Activated CD4-positive, alpha-beta T cell treated with anti-CD3 and anti-CD28 coated beads, Interleukin-2, amount 50 U/mL, for 4 hours (primary cell): ENCODE measurements around the gene KCNN3.
"Not testable (repeated sequence)": the region's sequence is repeated elsewhere in the genome, so short reads cannot be mapped to it uniquely, and the experiment has no call there.

Experiments used
- DNase-seq, 2 experiments: peaks; one replicate each; pipeline ENCODE4 v3.0.0-alpha.2; 2020

KCNN3 gene

GRCh38 chr1:154870115-154870571, at the start of gene KCNN3:
Gene KCNN3, minus strand, starts transcription at chr1:154870281. Its CDS starts 317 bp downstream, at chr1:154869964.
- peak; percentile 65 to 66 for DNase-seq

- DNase-seq = no peak
Measured at GRCh38 chr1:154913273-154913672, 43.2 kb upstream of the KCNN3 start.

DNA sequence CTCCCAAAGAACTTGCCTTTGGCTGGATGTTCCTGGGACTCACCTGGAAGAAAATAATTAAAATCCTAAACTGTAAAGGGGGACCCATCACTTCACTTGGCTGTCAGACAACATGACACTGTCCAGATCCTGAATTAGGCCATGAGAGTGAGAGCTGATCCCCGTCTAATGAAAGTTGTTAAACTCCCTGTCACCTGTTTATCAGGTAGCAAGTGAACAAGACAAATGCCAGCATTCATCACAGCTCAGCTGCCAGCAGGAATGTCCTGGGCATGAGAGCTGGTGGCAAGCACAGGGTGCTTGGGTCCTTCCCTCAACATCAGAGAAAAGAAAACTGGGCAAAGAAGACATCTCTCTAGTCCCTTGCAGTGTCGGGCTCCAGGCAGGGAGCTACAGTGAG, 42.7 kb upstream of the KCNN3 start:
- DNase-seq = no peak

GRCh38 chr1:154911691-154912550, 41.8 kb upstream of the KCNN3 start:
- no peak for DNase-seq

DNA sequence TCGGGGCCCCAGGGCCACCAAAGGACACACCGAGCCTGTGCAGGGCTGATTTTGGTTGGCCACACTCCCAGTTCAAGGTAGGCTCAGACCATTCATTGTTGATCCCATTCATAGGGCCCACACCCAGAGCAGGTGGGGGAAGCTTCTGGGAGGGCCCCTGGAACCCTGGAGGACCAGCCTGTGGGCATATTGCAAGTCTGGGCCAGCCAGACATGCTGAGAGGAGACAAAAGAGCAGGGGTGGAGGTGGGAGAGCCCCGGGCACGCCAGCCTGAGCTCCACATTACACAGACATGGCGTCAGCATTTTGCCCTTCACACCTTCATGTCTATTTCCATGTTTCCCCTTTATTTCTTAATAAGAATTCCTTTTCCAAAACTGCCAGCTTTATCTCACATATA, 40.8 kb upstream of the KCNN3 start:
- DNase-seq = no peak

DNA sequence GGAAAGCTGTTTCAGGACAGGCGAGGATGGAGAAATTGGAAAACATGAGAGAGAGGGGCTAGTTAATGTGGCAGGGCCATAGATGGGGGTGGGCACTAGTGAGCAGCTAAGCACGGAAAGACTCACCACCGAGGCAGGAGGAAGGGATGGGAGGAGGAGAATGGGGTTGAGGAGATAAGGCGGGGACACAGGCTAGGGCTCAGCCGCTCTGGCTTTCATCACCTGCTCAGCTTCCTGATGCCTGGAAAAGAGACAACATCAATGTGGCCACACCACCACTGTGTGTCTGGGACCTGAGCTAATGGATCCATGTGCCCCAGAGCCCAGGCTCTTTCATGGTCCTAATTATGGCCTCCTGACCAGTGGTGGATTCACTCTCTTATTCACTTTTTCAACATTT, 38.9 kb upstream of the KCNN3 start:
- no peak for DNase-seq

DNA sequence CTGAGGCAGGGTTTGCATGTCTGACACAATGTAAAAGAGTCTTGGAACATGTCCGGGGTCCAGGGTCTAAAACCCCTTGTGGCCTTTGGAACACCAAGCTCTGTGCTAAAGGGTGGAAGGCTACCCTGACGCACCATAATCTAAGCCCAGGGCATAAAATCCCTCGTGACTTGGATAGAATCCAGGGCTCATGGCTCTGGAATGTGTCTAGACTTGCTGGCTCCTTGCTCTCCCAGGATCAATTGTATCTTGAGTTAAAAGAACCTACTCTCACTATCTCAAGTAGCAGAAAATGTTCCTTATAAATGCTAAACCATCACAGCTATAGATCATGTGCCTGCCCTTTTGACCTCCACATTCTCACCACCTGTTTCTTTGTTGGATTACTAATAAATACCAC, 38.0 kb upstream of the KCNN3 start:
- DNase-seq = not testable (repeated sequence)

DNA sequence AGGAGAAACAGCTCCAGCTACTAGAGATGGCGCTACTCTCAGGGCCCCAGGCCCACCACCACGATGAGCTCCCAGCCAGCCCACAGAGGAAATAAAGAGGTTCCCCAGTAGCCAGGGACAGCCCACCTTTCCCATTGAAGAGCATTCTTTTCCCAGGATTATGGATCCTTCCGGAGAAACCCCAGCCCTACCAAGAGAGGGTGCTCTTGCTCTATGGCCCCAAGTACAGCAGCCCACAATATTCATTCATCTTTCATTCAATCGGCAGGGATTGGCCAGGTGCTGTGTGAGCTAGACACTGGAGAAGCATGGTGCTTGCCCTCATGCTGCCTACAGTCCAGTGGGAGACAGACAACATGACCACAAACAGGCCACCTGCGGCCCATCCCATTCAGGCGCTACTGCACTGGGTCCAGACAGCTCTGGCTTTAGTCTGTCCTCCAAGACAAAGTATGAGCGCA, 36.6 kb upstream of the KCNN3 start:
- DNase-seq = no peak

DNA sequence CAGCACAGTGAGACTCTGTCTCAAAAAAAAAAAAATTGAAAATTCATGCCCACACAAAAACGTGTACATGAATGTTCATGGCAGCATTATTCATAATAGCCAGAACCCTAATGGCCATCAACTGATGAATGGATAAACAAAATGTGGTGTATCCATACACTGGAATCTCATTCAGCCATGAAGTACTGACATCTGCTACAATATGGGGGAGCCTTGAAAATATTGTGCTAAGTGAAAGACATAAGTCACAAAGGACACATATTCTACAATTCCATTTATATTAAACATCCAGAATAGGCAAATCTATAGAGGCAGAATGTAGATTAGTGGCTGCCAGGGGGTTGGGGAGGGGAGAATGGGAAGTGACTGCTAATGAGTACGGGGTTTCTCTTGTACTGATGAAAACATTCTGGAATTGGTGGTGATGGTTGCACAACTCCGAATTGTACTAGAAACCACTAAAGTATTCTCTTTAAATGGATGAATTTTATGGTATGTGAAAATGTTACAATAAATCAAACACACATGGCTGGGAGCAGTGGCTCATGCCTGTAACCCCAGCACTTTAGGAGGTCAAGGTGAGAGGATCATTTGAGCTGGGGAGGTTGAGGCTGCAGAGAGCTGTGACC, 33.0 kb upstream of the KCNN3 start:
- DNase-seq = no peak

DNA sequence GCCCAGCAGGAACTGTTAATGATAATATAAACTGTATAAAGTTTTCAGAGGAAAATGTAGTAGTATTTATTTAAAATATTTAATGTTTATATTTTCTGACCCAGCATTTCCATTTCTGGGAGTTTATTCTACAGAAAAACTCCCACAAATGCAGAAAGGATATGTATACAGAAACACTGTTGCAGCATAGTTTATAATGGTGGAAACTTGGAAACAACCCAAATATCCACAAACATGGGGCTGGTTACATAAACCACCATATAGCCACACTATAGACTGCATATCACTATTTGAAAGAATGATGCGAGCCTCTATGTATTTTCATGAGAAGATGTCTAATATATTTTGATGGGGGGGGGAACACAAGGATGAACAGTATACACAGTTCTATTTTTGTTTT, 31.5 kb upstream of the KCNN3 start:
- no peak for DNase-seq

DNA sequence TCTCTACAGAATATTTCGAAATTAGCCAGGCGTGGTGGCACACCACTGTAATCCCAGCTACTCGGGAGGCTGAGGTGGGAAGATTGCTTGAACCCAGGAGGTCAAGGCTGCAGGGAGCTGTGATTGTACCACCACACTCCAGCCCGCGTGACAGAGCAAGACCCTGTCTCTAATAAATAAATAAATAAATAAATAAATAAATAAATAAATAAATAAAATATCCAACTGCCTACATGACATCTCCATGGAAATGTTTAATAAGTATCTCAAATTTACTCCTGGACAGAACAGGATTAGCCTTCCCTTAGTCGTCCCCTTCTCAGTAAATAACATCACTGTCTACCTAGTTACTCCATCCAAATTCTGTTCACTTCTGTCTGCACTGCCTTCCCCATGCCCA, 29.0 kb upstream of the KCNN3 start:
- no peak for DNase-seq

- DNase-seq = no peak
Measured at GRCh38 chr1:154896771-154897286, 26.7 kb upstream of the KCNN3 start.

- no peak for DNase-seq
Measured at GRCh38 chr1:154895798-154896197, 25.7 kb upstream of the KCNN3 start.

DNA sequence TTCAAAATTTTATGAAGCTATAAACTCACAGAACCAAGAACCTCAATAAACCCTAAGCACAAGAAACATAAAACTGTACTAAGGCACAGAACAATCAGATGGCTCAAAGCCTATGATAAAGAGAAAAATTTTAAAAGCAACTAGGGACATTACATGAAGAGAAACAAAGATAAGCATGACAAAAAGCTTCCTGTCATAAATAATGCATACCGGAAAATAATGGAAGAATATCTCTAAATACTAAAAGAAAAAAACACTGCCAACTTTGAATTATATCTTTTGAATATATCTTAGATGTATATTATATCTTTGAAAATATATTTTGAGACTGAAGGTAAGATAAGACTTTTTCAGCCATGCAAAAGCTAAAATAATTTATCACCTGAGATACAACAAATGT, 21.4 kb upstream of the KCNN3 start:
- DNase-seq = no peak

GRCh38 chr1:154888757-154889156, 18.7 kb upstream of the KCNN3 start:
- no peak for DNase-seq

DNA sequence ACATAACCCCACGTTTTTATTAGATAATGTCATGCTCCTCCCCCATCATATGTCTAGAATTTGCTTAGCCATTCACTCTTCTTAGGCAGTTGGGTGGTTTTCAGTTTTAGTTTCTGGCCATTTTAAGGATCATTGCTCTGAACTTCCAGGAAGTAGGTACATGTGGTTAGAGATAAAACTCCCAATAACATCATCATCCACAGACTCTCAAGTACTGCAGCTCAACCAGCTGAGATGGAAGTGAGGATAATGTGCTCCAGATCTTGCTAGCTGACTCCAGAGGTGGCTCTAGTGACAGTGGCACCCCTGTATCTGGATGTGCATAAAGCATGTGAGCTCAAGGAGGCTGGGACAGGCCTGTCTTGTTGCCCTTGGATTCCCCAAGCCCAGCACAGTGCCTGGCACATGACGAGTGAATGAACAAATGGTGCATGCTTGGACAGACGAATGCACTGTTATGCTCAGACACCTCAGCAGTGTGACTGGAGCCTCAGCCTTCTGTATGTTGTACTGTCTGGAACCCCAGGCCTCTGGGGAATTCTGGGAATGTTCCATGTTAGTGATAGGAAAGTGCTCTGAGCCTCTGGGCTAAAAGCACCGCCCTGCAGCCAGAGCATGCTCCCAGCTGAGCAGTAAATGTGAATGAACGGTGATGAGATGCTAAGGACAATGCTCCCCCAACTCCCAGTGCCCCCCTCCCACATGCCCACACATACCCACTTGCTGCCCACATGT, 16.4 kb upstream of the KCNN3 start:
- no peak for DNase-seq

DNA sequence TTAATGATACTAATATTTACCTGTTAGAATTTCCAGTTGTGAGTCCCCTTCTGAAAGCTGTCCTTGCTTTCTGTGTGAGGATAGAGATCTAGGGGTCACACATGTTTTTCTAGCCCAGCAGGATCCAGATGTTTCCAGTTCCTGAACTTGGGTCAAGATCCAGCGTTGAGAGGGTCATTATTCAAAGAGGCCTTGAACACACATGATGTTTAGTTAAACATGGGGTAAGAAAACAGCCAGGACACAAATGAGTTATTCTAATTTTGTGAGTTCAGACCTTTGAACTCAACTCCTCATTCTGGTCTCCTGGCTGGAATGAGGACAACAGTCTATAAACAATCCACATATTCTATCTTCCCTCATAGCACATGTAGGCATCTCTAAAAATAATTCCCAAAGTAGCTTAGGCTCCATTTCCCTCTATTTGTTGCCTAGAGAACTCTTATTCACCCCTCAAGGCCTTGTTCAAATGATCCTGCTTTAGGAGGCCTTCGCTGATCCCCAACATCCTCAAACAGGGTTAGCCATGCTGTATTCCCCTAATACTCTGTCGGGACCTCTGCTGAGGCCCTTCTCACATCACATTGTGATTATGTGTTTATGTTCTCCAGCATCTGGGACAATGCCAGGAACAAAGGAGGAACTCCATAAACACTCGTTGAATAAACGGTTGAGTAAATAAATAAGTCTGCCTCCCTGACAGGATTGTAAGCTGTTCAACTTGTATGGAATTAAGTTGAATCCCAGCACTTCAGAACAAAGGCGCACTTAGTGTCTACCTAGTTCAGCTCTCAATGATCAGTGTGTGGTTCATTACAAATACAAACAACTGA, 15.0 kb upstream of the KCNN3 start:
- no peak for DNase-seq

DNA sequence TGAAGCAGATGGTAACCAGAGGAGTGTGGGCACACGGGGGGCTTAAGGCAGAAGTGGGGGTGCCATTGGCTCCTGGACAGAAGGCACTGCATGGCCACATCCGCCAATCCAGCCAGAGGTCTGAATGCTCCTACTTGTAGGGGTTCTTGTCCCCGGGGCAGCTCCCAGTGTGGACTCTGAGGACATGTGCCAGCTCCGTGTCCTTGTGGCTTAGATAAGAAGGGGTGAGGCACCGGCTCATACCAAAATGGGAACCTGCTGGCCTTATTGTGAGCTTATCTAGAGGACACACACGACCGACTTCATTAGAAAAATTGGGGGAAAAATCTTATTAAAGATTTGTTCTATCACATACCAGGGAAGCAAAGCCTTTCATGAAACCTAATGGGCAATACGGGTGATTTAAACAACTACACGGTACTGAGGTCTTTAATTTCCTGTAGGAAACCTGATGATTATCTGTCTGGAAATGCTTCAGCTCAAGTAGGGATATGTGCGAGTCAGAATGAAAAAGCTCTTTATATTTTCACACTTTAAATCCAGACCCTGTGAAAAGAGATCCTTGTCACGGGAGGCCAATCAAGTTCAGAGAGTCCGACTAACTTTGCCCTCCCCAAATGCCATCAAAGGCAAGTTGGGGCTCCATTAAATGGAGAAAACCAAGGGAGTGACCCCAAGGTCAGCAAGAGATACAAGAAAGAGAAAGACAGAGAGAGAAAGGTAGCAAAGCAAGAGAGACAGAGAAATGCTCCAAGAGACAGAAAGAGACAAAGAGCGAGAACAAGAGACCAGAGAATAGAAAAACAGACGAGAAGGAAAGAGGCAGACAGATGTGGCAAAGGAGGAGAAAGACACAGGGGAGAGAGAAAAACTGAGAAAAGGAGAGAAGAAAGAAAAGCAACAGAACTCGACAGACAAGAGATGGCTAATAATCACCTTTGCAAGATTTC, 14.1 kb upstream of the KCNN3 start:
- DNase-seq = no peak

DNA sequence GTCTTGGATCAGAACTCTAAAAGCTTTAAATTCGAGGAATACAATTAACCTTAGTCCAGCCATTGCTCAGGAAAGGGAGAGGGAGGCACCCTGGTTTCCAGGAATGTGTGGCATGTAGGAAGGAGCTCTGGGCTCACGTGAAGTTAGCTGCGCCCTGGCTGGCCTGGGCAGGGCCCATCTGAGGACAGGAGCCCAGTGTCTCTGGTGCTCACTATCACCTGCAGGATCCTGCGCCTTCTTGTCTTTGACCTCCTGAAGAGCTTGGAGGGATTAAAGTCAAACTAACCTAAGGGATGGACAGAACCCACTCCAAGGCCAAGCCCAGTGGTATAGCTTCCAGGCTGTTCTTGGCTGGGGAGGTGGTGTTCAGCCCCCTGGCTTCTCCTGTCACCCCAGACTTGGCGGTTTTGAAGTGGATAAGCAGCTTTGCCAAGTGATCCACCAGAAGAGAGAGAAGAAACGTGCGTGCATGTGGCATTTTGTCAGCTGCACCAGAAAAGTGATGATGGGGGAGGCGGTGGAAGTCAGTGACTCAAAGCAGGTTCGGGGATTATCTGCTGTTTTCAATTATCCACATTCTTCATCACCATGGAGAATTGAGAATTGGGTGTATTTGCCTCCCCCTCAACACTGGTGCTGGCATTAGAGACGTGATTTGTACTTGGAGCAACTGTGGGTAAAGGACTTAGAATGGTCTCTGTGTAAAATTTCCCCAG, 11.9 kb upstream of the KCNN3 start:
- no peak for DNase-seq

GRCh38 chr1:154880671-154881070, 10.6 kb upstream of the KCNN3 start:
- DNase-seq = no peak

DNA sequence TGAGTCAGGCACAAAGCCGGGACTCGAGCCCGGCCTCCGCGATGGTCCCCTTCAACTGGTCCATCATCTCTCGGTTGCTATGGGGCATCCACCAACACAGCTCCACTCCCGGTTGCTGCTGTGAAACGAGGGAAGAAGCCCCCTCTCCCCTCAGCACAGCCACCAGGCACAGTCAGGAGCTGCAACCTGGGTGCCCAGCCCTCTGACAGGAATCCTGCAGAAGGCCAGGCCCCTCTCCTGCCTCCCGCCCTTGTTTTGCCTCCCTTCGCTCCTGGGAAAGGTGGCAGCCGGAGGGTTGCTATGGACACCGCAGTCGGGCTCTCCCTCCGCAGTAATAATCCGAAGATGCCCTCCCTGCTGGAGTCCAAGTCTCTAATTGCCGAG, 8.9 kb upstream of the KCNN3 start:
- no peak for DNase-seq
